GM19397 (cell line): ENCODE data around the gene PCDH15.
"Not testable (repeated sequence)": the region's sequence is repeated elsewhere in the genome, so short reads cannot be mapped to it uniquely, and the experiment has no call there.

Experiments
- ATAC-seq: cut with Tn5 transposase; IDR thresholded peaks from one replicate; pipeline ENCODE4 v1.9.1; 2021; ENCODE audit warnings: mild to moderate bottlenecking, moderate library complexity; ENCODE audit not compliant: unreplicated experiment

The PCDH15 gene

GRCh38 chr10:54415483-54415882 is 385.5 kb downstream of the PCDH15 start:
- no peak for ATAC-seq

- ATAC-seq, result no peak
Observed at GRCh38 chr10:54402576-54402975, 398.5 kb downstream of the PCDH15 start.

GRCh38 chr10:54396031-54396430 is 405.0 kb downstream of the PCDH15 start:
- ATAC-seq, result no peak

GRCh38 chr10:54394598-54394997 is 406.4 kb downstream of the PCDH15 start:
- ATAC-seq, result not testable (repeated sequence)

GRCh38 chr10:54372179-54372578 is 428.9 kb downstream of the PCDH15 start:
- no peak for ATAC-seq

- no peak for ATAC-seq
Observed at GRCh38 chr10:54368984-54369383, 432.0 kb downstream of the PCDH15 start.

- ATAC-seq, result no peak
Observed at GRCh38 chr10:54363390-54363789, 437.6 kb downstream of the PCDH15 start.

GRCh38 chr10:54342058-54342457 is 459.0 kb downstream of the PCDH15 start:
- ATAC-seq, result no peak

- no peak for ATAC-seq
Observed at GRCh38 chr10:54335296-54335695, 465.7 kb downstream of the PCDH15 start.

GRCh38 chr10:54319341-54319740 is 481.7 kb downstream of the PCDH15 start:
- no peak for ATAC-seq

- ATAC-seq, result no peak
Observed at GRCh38 chr10:54318470-54318869, 482.6 kb downstream of the PCDH15 start.

- ATAC-seq, result no peak
Observed at GRCh38 chr10:54314430-54314829, 486.6 kb downstream of the PCDH15 start.

GRCh38 chr10:54284526-54285193 is 516.4 kb downstream of the PCDH15 start:
- no peak for ATAC-seq

GRCh38 chr10:54282012-54282411 is 519.0 kb downstream of the PCDH15 start:
- no peak for ATAC-seq

GRCh38 chr10:54266395-54266794 is 534.6 kb downstream of the PCDH15 start:
- ATAC-seq, result no peak

GRCh38 chr10:54262726-54263125 is 538.3 kb downstream of the PCDH15 start:
- no peak for ATAC-seq

GRCh38 chr10:54259104-54259503 is 541.9 kb downstream of the PCDH15 start:
- ATAC-seq, result no peak

- ATAC-seq, result no peak
Observed at GRCh38 chr10:54234832-54235231, 566.2 kb downstream of the PCDH15 start.

- ATAC-seq, result no peak
Observed at GRCh38 chr10:54203401-54203800, 597.6 kb downstream of the PCDH15 start.

GRCh38 chr10:54198051-54198450 is 603.0 kb downstream of the PCDH15 start:
- no peak for ATAC-seq

GRCh38 chr10:54194806-54195205 is 606.2 kb downstream of the PCDH15 start:
- ATAC-seq, result no peak

- ATAC-seq, result no peak
Observed at GRCh38 chr10:54159924-54160323, 641.1 kb downstream of the PCDH15 start.

- no peak for ATAC-seq
Observed at GRCh38 chr10:54148508-54148907, 652.5 kb downstream of the PCDH15 start.
